Keratinocyte (primary cell): ENCODE measurements around the gene SORBS2.

ENCODE experiments used
- EZH2 ChIP-seq: IDR thresholded peaks from one replicate; pipeline ENCODE4 v1.6.1; 2012; ENCODE audit warnings: inconsistent platforms, mild to moderate bottlenecking, low read length, moderate library complexity
- TF ChIP-seq, protein P1 (sequence below), 3 experiments: IDR thresholded peaks in 1 of 3; conservative IDR thresholded peaks in 1 of 3; optimal IDR thresholded peaks in 1 of 3; 2 replicates in 2 of 3; 3 replicates in 1 of 3; pipeline versions ENCODE3 to v1.5.1; 2011; ENCODE audit warnings: low read length in 3 of 3, mild to moderate bottlenecking in 3 of 3, moderate library complexity in 2 of 3, control low read depth in 1 of 3, inconsistent platforms in 1 of 3; ENCODE audit not compliant: insufficient read depth in 2 of 3; ENCODE audit errors: extremely low read depth in 1 of 3

DNA sequence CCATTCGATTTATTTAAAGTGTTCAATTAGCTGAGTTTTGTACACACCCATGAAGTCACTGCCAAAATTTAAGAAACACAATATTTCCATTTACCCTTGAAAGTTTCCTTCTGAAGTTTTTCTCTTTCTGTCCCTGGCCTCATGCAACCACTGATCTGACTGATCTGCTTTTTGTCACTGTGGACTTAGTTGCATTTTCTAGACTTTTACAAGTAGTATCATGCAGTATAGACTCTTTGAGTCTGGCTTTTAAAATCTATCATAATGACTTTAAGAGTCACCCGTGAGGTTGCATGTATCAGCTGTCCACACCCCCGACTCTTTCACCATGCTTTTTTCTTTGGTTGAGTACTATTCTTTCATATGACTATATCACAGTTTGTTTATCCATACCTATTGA, 247.6 kb downstream of the SORBS2 start:
- TF ChIP-seq, protein P1, sequence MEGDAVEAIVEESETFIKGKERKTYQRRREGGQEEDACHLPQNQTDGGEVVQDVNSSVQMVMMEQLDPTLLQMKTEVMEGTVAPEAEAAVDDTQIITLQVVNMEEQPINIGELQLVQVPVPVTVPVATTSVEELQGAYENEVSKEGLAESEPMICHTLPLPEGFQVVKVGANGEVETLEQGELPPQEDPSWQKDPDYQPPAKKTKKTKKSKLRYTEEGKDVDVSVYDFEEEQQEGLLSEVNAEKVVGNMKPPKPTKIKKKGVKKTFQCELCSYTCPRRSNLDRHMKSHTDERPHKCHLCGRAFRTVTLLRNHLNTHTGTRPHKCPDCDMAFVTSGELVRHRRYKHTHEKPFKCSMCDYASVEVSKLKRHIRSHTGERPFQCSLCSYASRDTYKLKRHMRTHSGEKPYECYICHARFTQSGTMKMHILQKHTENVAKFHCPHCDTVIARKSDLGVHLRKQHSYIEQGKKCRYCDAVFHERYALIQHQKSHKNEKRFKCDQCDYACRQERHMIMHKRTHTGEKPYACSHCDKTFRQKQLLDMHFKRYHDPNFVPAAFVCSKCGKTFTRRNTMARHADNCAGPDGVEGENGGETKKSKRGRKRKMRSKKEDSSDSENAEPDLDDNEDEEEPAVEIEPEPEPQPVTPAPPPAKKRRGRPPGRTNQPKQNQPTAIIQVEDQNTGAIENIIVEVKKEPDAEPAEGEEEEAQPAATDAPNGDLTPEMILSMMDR (optimal IDR thresholded peaks at IDR 0.05 in 1 of 3, IDR thresholded peaks at IDR 0.05 in 1 of 3, conservative IDR thresholded peaks at IDR 0.05 in 1 of 3; ENCODE audit: extremely low read depth in 1 of 3, insufficient read depth in 2 of 3, low read length in 3 of 3) = no peak
- no peak for TF ChIP-seq EZH2
